Activated CD8-positive, alpha-beta memory T cell treated with anti-CD3 and anti-CD28 coated beads for 4 hours (primary cell): ENCODE results near the gene MYLK4.
"Not testable (repeated sequence)": the region's sequence is repeated elsewhere in the genome, so short reads cannot be mapped to it uniquely, and the experiment has no call there.

Experiments used
- DNase-seq, 2 donors: peaks; one replicate each; pipeline ENCODE4 v3.0.0-alpha.2; 2020; ENCODE audit warnings: low read depth in 2 of 2

MYLK4 gene

GRCh38 chr6:2780102-2780737, 29.5 kb upstream of the MYLK4 start:
- no peak for DNase-seq

- DNase-seq = no peak
Observed at GRCh38 chr6:2777249-2777648, 26.5 kb upstream of the MYLK4 start.

GRCh38 chr6:2775003-2775402, 24.3 kb upstream of the MYLK4 start:
- DNase-seq = no peak

- no peak for DNase-seq
Observed at GRCh38 chr6:2773449-2773848, 22.7 kb upstream of the MYLK4 start.

GRCh38 chr6:2772840-2773239, 22.1 kb upstream of the MYLK4 start:
- no peak for DNase-seq

GRCh38 chr6:2771079-2771478, 20.4 kb upstream of the MYLK4 start:
- DNase-seq = no peak

- no peak for DNase-seq
Observed at GRCh38 chr6:2770171-2770570, 19.4 kb upstream of the MYLK4 start.

GRCh38 chr6:2768696-2769095, 18.0 kb upstream of the MYLK4 start:
- DNase-seq = no peak

- no peak for DNase-seq
Observed at GRCh38 chr6:2767657-2768524, 17.2 kb upstream of the MYLK4 start.

GRCh38 chr6:2766767-2767656, 16.3 kb upstream of the MYLK4 start:
- no peak for DNase-seq

- DNase-seq = no peak
Observed at GRCh38 chr6:2765896-2766766, 15.4 kb upstream of the MYLK4 start.

GRCh38 chr6:2765166-2765895, 14.6 kb upstream of the MYLK4 start, which contains the start of gene WRNIP1:
Gene WRNIP1 (plus strand): TSS chr6:2765393. CDS start chr6:2765623, 230 bp downstream.
- DNase-seq = peak; percentile 90 to 97

GRCh38 chr6:2764610-2765165, 14.0 kb upstream of the MYLK4 start:
- peak; percentile 19 to 41 for DNase-seq

GRCh38 chr6:2763876-2764540, 13.3 kb upstream of the MYLK4 start:
- DNase-seq = no peak

GRCh38 chr6:2763345-2763841, 12.7 kb upstream of the MYLK4 start:
- DNase-seq = no peak

GRCh38 chr6:2762868-2763267, 12.1 kb upstream of the MYLK4 start:
- not testable (repeated sequence) for DNase-seq

GRCh38 chr6:2760882-2761842, 10.4 kb upstream of the MYLK4 start:
- no peak for DNase-seq

- no peak for DNase-seq
Observed at GRCh38 chr6:2758980-2759379, 8.3 kb upstream of the MYLK4 start.
